Measurements from ENCODE around the gene PTTG1IP. TPM values are rescaled to one million over a fixed set of nuclear protein-coding genes. Genes with fewer than 3 reads are reported as not detected.

Gene PTTG1IP
- total and polyA plus RNA-seq, 2 experiments from 2014 or later = 676 to 814 TPM

DNA sequence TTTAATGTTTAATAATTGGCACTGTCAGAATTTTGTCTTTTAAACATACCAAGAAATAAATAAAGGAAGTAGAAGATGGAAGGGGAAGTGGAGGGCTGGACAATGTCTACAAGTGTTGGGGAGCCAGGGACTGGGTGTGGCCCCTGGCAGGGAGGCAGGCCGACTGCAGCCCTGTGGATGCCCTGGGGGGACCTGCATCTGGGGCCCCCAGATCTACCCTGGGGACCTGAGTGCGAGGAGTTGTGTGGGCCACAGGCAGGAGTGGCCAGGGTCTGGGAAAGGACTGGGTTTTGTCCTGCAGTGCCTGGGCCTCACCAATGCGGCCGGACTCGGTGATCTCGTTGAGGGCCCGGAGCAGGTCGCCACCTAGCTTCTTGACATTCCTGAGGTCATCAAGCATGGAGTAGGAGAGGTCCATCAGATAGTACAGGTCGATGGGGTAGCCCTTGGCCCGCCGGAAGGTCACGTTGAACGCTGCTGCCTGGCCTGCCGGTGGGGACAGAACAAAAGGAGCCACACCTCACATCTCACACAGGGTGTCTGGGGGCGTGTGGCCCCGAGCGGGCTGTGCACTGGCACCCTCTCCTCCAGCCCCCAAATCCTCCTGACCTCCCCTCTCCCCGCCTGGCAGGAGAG is 29.7 kb upstream of the PTTG1IP start:
- no peaks in the 10 kb centered on the region for H3K9me3 ChIP-seq (ENCODE audit: low read depth)
- no peak overlapping the region for H2AFZ ChIP-seq
- H3K9ac ChIP-seq = no peak overlapping the region
- no peaks in the 10 kb centered on the region for H4K20me1 ChIP-seq (ENCODE audit: insufficient read depth)
- H3K4me2 ChIP-seq (ENCODE audit: unreplicated experiment) = no peak overlapping the region
- H3K27ac ChIP-seq = no peak overlapping the region
- no peaks in the 10 kb centered on the region; the same call in 1 of the 2 replicates for H3K4me1 ChIP-seq (ENCODE audit: insufficient read depth)
- no peaks in the 10 kb centered on the region for H3K36me3 ChIP-seq (ENCODE audit: low read depth)
- no peaks in the 10 kb centered on the region for H3K79me2 ChIP-seq (ENCODE audit: insufficient read depth)
- H3K27me3 ChIP-seq (replicated peaks; ENCODE audit: insufficient read depth) = no peaks in the 10 kb centered on the region
- 78 to 81% methylated on average over 18 of the region's 18 CpGs for WGBS, 2 experiments (ENCODE audit: low coverage in 1 of 2, low lambda C conversion rate in 2 of 2, missing lambda C conversion rate in 2 of 2)
- in situ Hi-C loops (cut with MboI) = no loop called here
- no peak for TF ChIP-seq EZH2 (IDR thresholded peaks at IDR 0.05; ENCODE audit: insufficient read depth, poor library complexity, severe bottlenecking)
- no peak for TF ChIP-seq EZH2phosphoT487 (IDR thresholded peaks at IDR 0.05; ENCODE audit: insufficient read depth, low read depth)
- no peaks in the 10 kb centered on the region; the same call in 1 of the 2 replicates for H3F3A ChIP-seq (ENCODE audit: insufficient read depth)
- no peaks in the 10 kb centered on the region for H3K9me2 ChIP-seq (ENCODE audit: insufficient read depth)
- no peak for DNase-seq
- no peak overlapping the region for H3K4me3 ChIP-seq

DNA sequence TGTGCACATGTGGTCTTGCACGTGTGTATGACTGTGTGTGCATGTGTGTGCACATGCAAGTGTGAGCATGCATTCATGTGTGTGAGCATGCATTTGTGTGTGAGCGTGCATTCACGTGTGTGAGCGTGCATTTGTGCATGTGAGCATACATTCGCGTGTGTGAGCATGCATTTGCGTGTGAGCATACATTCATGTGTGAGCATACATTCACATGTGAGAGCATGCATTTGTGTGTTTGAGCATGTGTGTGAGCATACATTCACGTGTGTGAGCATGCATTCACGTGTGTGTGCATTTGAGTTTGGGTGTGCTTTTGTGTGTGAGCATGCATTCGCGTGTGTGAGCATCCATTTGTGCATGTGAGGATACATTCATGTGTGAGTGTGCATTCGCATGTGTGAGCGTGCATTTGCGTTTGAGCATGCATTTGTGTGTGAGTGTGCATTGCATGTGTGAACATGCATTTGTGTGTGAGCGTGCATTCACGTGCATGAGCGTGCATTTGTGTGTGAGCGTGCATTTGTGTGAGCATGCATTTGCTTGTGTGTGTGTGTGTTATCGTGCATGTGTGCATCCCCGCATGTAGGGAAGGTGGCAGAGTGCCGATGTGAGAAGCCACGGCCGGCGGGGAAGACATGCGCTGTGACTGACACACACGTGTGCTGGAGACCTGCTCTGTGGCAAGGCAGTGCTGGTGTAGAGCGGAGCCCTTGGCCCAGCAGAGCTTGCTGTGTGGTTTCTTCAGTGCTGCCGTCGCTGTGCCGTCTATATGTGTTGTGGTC is 29.0 kb upstream of the PTTG1IP start:
- H3K9me2 ChIP-seq (ENCODE audit: insufficient read depth) = no peaks in the 10 kb centered on the region
- no peaks in the 10 kb centered on the region for H3K36me3 ChIP-seq (ENCODE audit: low read depth)
- no peak overlapping the region for H3K4me3 ChIP-seq
- no peaks in the 10 kb centered on the region for H4K20me1 ChIP-seq (ENCODE audit: insufficient read depth)
- H3K27ac ChIP-seq = no peak overlapping the region
- H3K9ac ChIP-seq = no peak overlapping the region
- no peak for TF ChIP-seq EZH2 (IDR thresholded peaks at IDR 0.05; ENCODE audit: insufficient read depth, poor library complexity, severe bottlenecking)
- no peak for TF ChIP-seq EZH2phosphoT487 (IDR thresholded peaks at IDR 0.05; ENCODE audit: insufficient read depth, low read depth)
- H3K4me1 ChIP-seq (ENCODE audit: insufficient read depth) = no peaks in the 10 kb centered on the region
- no peak overlapping the region for H2AFZ ChIP-seq
- no peak for DNase-seq
- H3K79me2 ChIP-seq (ENCODE audit: insufficient read depth) = no peaks in the 10 kb centered on the region
- no peaks in the 10 kb centered on the region for H3K27me3 ChIP-seq (replicated peaks; ENCODE audit: insufficient read depth)
- no peaks in the 10 kb centered on the region; the same call in 1 of the 2 replicates for H3F3A ChIP-seq (ENCODE audit: insufficient read depth)
- no peak overlapping the region for H3K4me2 ChIP-seq (ENCODE audit: unreplicated experiment)
- 86% methylated on average over 29 to 30 of the region's 30 CpGs for WGBS, 2 experiments (ENCODE audit: low coverage in 1 of 2, low lambda C conversion rate in 2 of 2, missing lambda C conversion rate in 2 of 2)
- in situ Hi-C loops (cut with MboI) = no loop called here
- H3K9me3 ChIP-seq (ENCODE audit: low read depth) = no peaks in the 10 kb centered on the region

DNA sequence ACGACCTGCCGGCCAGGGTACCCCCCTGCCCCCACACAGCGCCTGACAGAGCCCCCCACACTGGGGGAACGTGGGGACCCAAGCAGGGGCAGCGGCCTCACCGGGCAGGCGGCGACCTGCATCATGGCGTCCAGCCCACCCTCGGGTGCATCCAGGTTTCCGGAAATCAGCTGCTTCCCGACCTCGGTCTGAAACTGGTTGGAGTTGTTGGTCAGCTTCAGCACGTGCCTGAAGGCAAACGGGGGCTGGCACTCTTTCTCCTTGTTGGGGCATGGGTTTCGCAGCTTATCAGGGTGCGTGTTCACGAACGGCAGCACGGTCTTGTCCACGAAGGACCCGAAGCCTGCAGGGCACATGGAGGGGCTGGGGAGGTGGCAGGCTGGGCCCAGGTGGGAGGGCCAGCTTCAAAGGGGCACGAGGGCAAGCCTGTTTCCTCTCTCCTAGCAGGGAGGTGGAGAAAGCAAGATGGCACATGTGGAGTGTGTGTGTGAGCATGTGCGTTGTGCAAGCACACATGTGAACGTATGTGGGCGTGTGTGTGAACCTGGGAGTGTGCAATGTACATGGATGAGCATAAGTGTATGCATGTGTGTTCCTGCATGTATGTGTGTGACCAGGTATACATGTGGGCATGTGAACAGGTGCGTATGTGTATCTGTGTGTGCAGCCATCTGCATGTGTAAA is 28.0 kb upstream of the PTTG1IP start:
- H3K36me3 ChIP-seq (ENCODE audit: low read depth) = no peaks in the 10 kb centered on the region
- H3K4me1 ChIP-seq (ENCODE audit: insufficient read depth) = no peaks in the 10 kb centered on the region
- in situ Hi-C loops (cut with MboI) = no loop called here
- no peaks in the 10 kb centered on the region for H3K9me3 ChIP-seq (ENCODE audit: low read depth)
- H3K79me2 ChIP-seq (ENCODE audit: insufficient read depth) = no peaks in the 10 kb centered on the region
- DNase-seq = no peak
- no peaks in the 10 kb centered on the region for H3K9me2 ChIP-seq (ENCODE audit: insufficient read depth)
- no peaks in the 10 kb centered on the region for H4K20me1 ChIP-seq (ENCODE audit: insufficient read depth)
- H3K4me3 ChIP-seq = no peak overlapping the region
- no peak overlapping the region for H3K4me2 ChIP-seq (ENCODE audit: unreplicated experiment)
- WGBS, 2 experiments (ENCODE audit: low coverage in 1 of 2, low lambda C conversion rate in 2 of 2, missing lambda C conversion rate in 2 of 2) = 71% methylated on average over 21 to 27 of the region's 27 CpGs
- H3F3A ChIP-seq (ENCODE audit: insufficient read depth) = no peaks in the 10 kb centered on the region; the same call in 1 of the 2 replicates
- no peaks in the 10 kb centered on the region for H3K27me3 ChIP-seq (replicated peaks; ENCODE audit: insufficient read depth)
- no peak overlapping the region for H3K9ac ChIP-seq
- H3K27ac ChIP-seq = no peak overlapping the region
- TF ChIP-seq EZH2phosphoT487 (IDR thresholded peaks at IDR 0.05; ENCODE audit: insufficient read depth, low read depth) (no peak), EZH2 (IDR thresholded peaks at IDR 0.05; ENCODE audit: insufficient read depth, poor library complexity, severe bottlenecking) (no peak)
- H2AFZ ChIP-seq = no peak overlapping the region

DNA sequence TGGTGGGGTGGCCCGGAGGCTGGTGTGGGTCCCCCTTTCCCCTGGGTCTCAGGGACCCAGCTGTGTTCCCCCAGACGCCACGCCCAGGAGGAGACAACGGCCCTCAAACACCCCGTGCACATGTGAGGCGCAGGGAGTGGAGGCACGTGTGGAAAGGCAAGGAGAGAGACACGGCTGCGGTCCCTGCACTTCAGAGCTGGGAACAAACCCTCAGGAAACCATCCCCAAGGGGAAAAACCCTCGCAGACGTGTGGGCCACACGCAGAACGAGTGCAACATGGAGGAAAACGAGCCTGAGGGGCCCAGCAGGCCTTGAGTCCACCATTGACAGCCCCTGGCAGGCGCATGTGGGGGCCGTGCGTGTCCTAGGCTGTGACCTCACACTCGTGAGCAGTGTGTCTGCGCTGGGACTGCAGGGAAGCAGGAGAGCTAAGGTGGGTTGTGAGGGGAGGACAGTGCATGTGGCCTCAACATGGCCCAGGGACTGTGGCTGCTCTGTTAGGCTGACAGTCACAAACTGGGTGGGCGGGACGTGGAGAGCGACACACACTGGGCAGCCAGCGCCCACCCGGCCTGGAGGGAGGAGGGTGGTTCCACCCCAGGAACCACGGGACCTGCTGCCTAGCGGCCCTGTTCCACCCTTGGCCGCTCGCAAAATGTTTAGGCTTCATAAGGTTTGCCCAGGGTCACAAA is 27.2 kb upstream of the PTTG1IP start:
- WGBS, 2 experiments (ENCODE audit: low coverage in 1 of 2, low lambda C conversion rate in 2 of 2, missing lambda C conversion rate in 2 of 2) = 49 to 61% methylated on average over 27 to 28 of the region's 28 CpGs
- Histone ChIP-seq H3K9me3 (ENCODE audit: low read depth) (no peaks in the 10 kb centered on the region), H4K20me1 (ENCODE audit: insufficient read depth) (no peaks in the 10 kb centered on the region), H3K27me3 (replicated peaks; ENCODE audit: insufficient read depth) (no peaks in the 10 kb centered on the region), H3K4me2 (ENCODE audit: unreplicated experiment) (no peak overlapping the region), H3K9ac (no peak overlapping the region), H3F3A (ENCODE audit: insufficient read depth) (no peaks in the 10 kb centered on the region; the same call in 1 of the 2 replicates), H3K27ac (no peak overlapping the region), H3K36me3 (ENCODE audit: low read depth) (no peaks in the 10 kb centered on the region), H3K9me2 (ENCODE audit: insufficient read depth) (no peaks in the 10 kb centered on the region), H3K79me2 (ENCODE audit: insufficient read depth) (no peaks in the 10 kb centered on the region), H3K4me3 (no peak overlapping the region), H2AFZ (no peak overlapping the region), H3K4me1 (ENCODE audit: insufficient read depth) (no peaks in the 10 kb centered on the region)
- TF ChIP-seq EZH2 (IDR thresholded peaks at IDR 0.05; ENCODE audit: insufficient read depth, poor library complexity, severe bottlenecking) (no peak), EZH2phosphoT487 (IDR thresholded peaks at IDR 0.05; ENCODE audit: insufficient read depth, low read depth) (no peak)
- no peak for DNase-seq
- in situ Hi-C loops (cut with MboI) = no loop called here
